Measurements from ENCODE around the gene GARIN5B. TPM values are rescaled to one million over a fixed set of nuclear protein-coding genes. Genes with fewer than 3 reads are reported as not detected.

The GARIN5B gene
- total RNA-seq = not detected in 2 replicates

GRCh38 chr19:55362990-55363716 is at the start of gene GARIN5B:
TSS of gene GARIN5B (minus strand) at chr19:55363260. CDS start at chr19:55363066, 194 bp downstream.

GRCh38 chr19:55407550-55407799 is 44.4 kb upstream of the GARIN5B start, which contains the start of gene UBE2S:
TSS of gene UBE2S (minus strand) at chr19:55407788. CDS start at chr19:55407589, 199 bp downstream.

DNA sequence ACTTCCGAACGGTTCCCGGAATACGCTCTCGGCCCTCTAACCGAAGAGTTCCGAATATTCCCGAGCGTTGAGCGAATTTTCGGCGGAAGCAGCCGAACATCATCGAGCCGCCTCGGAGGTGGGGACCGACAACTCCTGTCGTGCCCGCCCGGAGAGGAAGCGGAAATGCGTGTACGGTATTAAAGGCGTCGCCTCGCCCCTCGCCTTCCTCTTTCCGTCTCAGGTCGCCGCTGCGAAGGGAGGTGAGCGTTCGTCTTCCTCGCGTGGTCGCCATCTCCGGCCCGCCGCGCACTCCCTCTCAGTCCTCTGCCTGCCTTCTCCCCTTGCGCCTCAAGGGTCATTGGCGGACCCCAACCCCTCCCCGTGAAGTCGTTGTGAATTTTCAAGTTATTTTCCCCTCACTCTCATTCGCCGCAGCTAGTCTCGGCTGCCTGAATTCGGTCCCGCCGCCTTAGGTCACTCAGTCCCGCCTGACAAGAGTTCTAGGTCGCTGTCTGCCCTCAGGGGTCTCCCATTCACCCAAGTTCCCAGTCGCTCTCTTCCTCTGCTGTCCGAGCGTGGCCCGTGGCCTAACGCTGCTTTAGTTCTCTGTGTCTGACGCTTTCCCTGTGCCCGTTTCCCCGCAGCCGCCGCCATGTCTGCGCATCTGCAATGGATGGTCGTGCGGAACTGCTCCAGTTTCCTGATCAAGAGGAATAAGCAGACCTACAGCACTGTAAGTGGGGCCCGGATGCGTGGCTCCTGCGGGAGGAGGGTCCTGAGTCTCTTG is 22.8 kb upstream of the GARIN5B start, which contains the start of gene RPL28:
Gene RPL28, plus strand, starts transcription at position 209 of the 769 bp plus-strand sequence. Its CDS starts 426 bp downstream, at position 635.

DNA sequence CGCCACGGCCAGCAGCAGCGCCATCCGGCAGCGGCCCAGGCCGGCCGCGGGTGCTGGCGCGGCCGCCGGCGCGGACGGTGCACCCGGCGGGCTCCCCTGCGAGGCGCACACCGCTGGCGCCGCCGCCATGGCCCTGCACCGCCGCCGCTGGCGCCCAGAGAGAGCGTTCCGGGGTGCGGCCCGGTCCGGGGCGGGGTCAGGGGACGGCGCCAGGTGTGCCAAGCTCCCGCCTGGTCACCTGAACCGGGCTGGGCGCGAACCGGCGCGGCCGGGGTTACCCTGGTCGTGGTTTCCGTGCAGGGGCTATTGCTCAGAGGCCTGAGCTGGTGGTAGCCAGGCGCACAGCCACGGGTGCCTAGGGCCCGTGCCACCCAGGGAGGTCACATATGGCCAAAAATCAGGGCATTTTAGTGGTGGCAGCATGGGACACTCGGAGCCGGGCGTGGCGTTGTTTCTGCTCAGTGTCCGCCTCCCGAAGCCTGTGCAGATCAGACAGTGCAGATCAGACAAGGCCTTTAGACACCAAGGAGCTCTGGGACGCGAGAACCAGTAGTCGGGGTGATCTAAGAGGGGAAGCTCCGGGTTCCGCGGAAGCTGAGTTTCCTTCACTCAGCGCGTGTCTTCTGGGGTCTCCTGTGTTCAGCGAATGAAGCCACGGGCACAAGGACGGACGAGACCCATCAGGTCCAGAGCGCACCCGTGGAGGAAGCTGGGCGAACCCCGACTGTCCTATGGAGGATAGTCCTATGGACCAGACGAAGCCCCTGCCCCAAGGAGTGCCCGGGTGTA is 21.3 kb upstream of the GARIN5B start, which contains the start of gene TMEM238:
Gene TMEM238, minus strand, starts transcription at position 162 of the 789 bp plus-strand sequence. Its CDS starts 33 bp downstream, at position 129.

GRCh38 chr19:55376241-55376933 is 13.3 kb upstream of the GARIN5B start, which contains the start of gene TMEM190:
TSS of gene TMEM190 (plus strand) at chr19:55376826. CDS start at chr19:55376854, 28 bp downstream.

GRCh38 chr19:55370305-55370988 is 7.4 kb upstream of the GARIN5B start, which contains the start of gene IL11:
TSS of gene IL11 (minus strand) at chr19:55370463. CDS start at chr19:55370310, 153 bp downstream.

GRCh38 chr19:55354698-55355212 is 8.3 kb downstream of the GARIN5B start, which contains the start of gene COX6B2:
TSS of gene COX6B2 (minus strand) at chr19:55354719. CDS start at chr19:55354521, 198 bp downstream.

GRCh38 chr19:55339105-55339888 is 23.8 kb downstream of the GARIN5B start, which contains the start of gene KMT5C:
TSS of gene KMT5C (plus strand) at chr19:55339876. CDS start at chr19:55341937, 2,061 bp downstream.

DNA sequence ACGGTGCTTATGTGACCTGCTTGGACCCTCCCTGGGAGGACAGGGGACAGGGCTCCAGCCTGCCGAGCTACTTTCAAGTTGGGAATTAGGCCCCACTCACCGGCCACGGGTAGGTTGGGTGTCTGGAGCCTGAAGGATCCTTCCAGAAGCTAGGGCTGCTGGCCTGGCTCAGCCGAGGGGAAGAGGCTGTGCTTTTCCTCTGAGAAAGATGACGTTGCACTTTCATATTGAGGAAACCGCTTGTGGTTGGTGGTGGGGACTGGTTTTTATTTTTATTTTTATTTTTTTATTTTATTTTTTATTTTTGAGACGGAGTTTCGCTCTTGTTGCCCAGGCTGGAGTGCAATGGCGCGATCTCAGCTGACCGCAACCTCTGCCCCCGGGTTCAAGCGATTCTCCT is 37.9 kb downstream of the GARIN5B start, which contains the start of gene TMEM150B:
Gene TMEM150B, minus strand, starts transcription at position 170 of the 400 bp plus-strand sequence. CDS start 4,305 bp downstream, outside the sequence.

Other genes with a start within 250 kb of the GARIN5B start
- gene PPP1R12C, start 245.6 kb downstream of the GARIN5B start, total RNA-seq = 29.4 and 46.6 TPM in 2 replicates
- 1.5 and 3.0 TPM in 2 replicates for gene TNNT1, start 214.1 kb downstream of the GARIN5B start, total RNA-seq
- gene TNNI3, start 205.5 kb downstream of the GARIN5B start, total RNA-seq = not detected in 2 replicates
- gene DNAAF3, start 196.6 kb downstream of the GARIN5B start, total RNA-seq = 0.30 and 0.65 TPM in 2 replicates
- gene SYT5, start 183.0 kb downstream of the GARIN5B start, total RNA-seq = not detected in 2 replicates
- 4.2 and 5.0 TPM in 2 replicates for gene PTPRH, start 153.8 kb downstream of the GARIN5B start, total RNA-seq
- gene TMEM86B, start 134.5 kb downstream of the GARIN5B start, total RNA-seq = 0.59 and 1.4 TPM in 2 replicates
- gene PPP6R1, start 104.2 kb downstream of the GARIN5B start, total RNA-seq = 30.9 and 63.4 TPM in 2 replicates
- gene HSPBP1, start 83.2 kb downstream of the GARIN5B start, total RNA-seq = 22.9 and 34.8 TPM in 2 replicates
- 6.5 and 16.4 TPM in 2 replicates for gene BRSK1, start 79.3 kb downstream of the GARIN5B start, total RNA-seq
- gene TMEM150B, start 37.9 kb downstream of the GARIN5B start, total RNA-seq = not detected in 2 replicates
- 9.5 and 9.8 TPM in 2 replicates for gene KMT5C, start 23.4 kb downstream of the GARIN5B start, total RNA-seq
- 0.09 TPM in 1 of 2 replicates, not detected in the other for gene COX6B2, start 8.5 kb downstream of the GARIN5B start, total RNA-seq
- gene IL11, start 7.2 kb upstream of the GARIN5B start, total RNA-seq = 14.4 and 33.9 TPM in 2 replicates
- gene TMEM190, start 13.6 kb upstream of the GARIN5B start, total RNA-seq = not detected in 2 replicates
- gene TMEM238, start 21.0 kb upstream of the GARIN5B start, total RNA-seq = 0.30 and 0.32 TPM in 2 replicates
- gene RPL28, start 22.7 kb upstream of the GARIN5B start, total RNA-seq = 212 and 468 TPM in 2 replicates
- 72.5 and 94.4 TPM in 2 replicates for gene UBE2S, start 44.5 kb upstream of the GARIN5B start, total RNA-seq
- gene SHISA7, start 80.0 kb upstream of the GARIN5B start, total RNA-seq = not detected in 2 replicates
- 29.4 and 47.2 TPM in 2 replicates for gene ISOC2, start 98.4 kb upstream of the GARIN5B start, total RNA-seq
- gene C19orf85, start 101.5 kb upstream of the GARIN5B start, total RNA-seq = not detected in 2 replicates
- 1.5 and 3.0 TPM in 2 replicates for gene ZNF628, start 113.4 kb upstream of the GARIN5B start, total RNA-seq
- 18.0 and 20.5 TPM in 2 replicates for gene NAT14, start 121.9 kb upstream of the GARIN5B start, total RNA-seq
- 13.7 and 16.0 TPM in 2 replicates for gene SSC5D, start 125.2 kb upstream of the GARIN5B start, total RNA-seq
- not detected in 2 replicates for gene SBK2, start 173.9 kb upstream of the GARIN5B start, total RNA-seq
- gene SBK3, start 182.3 kb upstream of the GARIN5B start, total RNA-seq = not detected in 2 replicates
- 3.9 and 6.5 TPM in 2 replicates for gene ZNF579, start 217.6 kb upstream of the GARIN5B start, total RNA-seq
- 3.0 and 3.6 TPM in 2 replicates for gene FIZ1, start 236.3 kb upstream of the GARIN5B start, total RNA-seq
- gene ZNF524, start 237.0 kb upstream of the GARIN5B start, total RNA-seq = 5.9 and 7.1 TPM in 2 replicates
- 2.1 and 3.3 TPM in 2 replicates for gene ZNF865, start 242.4 kb upstream of the GARIN5B start, total RNA-seq